GM12878 (cell line): ENCODE results near the gene MATN3. TPM values are rescaled to one million over a fixed set of nuclear protein-coding genes. Genes with fewer than 3 reads are reported as not detected.

Source experiments
- ATF3 ChIP-seq: IDR thresholded peaks from 2 replicates; pipeline ENCODE4 v1.6.1; 2011; ENCODE audit warnings: low read depth, mild to moderate bottlenecking, low read length, moderate library complexity, borderline replicate concordance; ENCODE audit errors: extremely low read depth
- BACH1 ChIP-seq: fragments of 450-650 bp; IDR thresholded peaks from 2 replicates; pipeline ENCODE4 v1.6.1; 2017; ENCODE audit warnings: mild to moderate bottlenecking, borderline replicate concordance
- EGR1 ChIP-seq, 2 experiments: IDR thresholded peaks; 1 replicate in 1 of 2; 2 replicates in 1 of 2; pipeline ENCODE4 v1.6.1; 2011 to 2012; ENCODE audit warnings: low read depth in 2 of 2, low read length in 2 of 2, borderline replicate concordance in 1 of 2, mild to moderate bottlenecking in 1 of 2, moderate library complexity in 1 of 2
- FOS ChIP-seq: IDR thresholded peaks from 3 replicates; pipeline ENCODE4 v1.6.1; 2011; ENCODE audit warnings: borderline replicate concordance; ENCODE audit not compliant: insufficient read length; ENCODE audit errors: extremely low read depth
- IKZF2 ChIP-seq, 2 experiments: fragments of 450-650 bp; IDR thresholded peaks; 2 replicates each; pipeline ENCODE4 v1.6.1; 2017; ENCODE audit warnings: mild to moderate bottlenecking in 2 of 2, moderate library complexity in 2 of 2
- SMAD1 ChIP-seq: fragments of 450-650 bp; IDR thresholded peaks from 2 replicates; pipeline ENCODE4 v1.6.1; 2018; ENCODE audit warnings: mild to moderate bottlenecking, low read depth; ENCODE audit not compliant: partially characterized antibody
- SMARCA5 ChIP-seq: fragments of 450-650 bp; IDR thresholded peaks from 2 replicates; pipeline ENCODE4 v1.6.1; 2017; ENCODE audit warnings: mild to moderate bottlenecking
- ZNF592 ChIP-seq: fragments of 450-650 bp; IDR thresholded peaks from 2 replicates; pipeline ENCODE4 v1.6.1; 2017; ENCODE audit warnings: mild to moderate bottlenecking, moderate library complexity
- ZZZ3 ChIP-seq: IDR thresholded peaks from 2 replicates; pipeline ENCODE4 v1.6.1; 2011; ENCODE audit warnings: low read depth; ENCODE audit not compliant: control insufficient read depth, insufficient read length
- polyA plus RNA-seq, 11 experiments: library from polyadenylated mRNA; depleted of rRNA in 4 of 11; unstranded in 6 of 11; stranded (reverse) in 5 of 11; fragments of >200 nt; fragmentation: Nextera tagmentation in 4 of 11; fragmentation: Illumina TruSeq in 1 of 11; extraction: Ambion mirVana in 4 of 11; extraction: Trizol in 1 of 11; gene quantifications; 1 replicate in 1 of 11; 2 replicates in 10 of 11; pipeline versions ENCODE4 v1.2.1 to v1.2.3, GENCODE V29; 2011 to 2016; ENCODE audit warnings: inconsistent platforms in 2 of 11, missing spikeins in 2 of 11, low read depth in 1 of 11
- total RNA-seq, 4 experiments: library from RNA; depleted of rRNA in 3 of 4; stranded (reverse); fragments of >200 nt in 3 of 4; fragmentation: Illumina TruSeq in 1 of 4; extraction: Trizol in 1 of 4; gene quantifications; 2 replicates each; pipeline versions ENCODE4 v1.2.1 to v1.2.3, GENCODE V29; 2013 to 2021
- TF ChIP-seq, protein P1 (sequence below): fragments of 450-650 bp; formaldehyde crosslinking; IDR thresholded peaks from 2 replicates; pipeline ENCODE4 v1.4.0; 2022; ENCODE audit warnings: mild to moderate bottlenecking, moderate library complexity

The MATN3 gene
- total and polyA plus RNA-seq, 10 of the 15 experiments (the other 5 are each of a cell fraction or from before 2014, with no cell fraction given), result 0.09 TPM; not detected in 9

- TF ChIP-seq ZNF592 (no peak), EGR1 (IDR thresholded peaks at IDR 0.05; ENCODE audit: borderline replicate concordance in 1 of 2, low read depth in 2 of 2, low read length in 2 of 2) (no peak), BACH1 (no peak), ATF3 (no peak), ZZZ3 (no peak), SMAD1 (no peak), IKZF2 (IDR thresholded peaks at IDR 0.05) (no peak), SMARCA5 (no peak), FOS (no peak)
- TF ChIP-seq, protein P1, sequence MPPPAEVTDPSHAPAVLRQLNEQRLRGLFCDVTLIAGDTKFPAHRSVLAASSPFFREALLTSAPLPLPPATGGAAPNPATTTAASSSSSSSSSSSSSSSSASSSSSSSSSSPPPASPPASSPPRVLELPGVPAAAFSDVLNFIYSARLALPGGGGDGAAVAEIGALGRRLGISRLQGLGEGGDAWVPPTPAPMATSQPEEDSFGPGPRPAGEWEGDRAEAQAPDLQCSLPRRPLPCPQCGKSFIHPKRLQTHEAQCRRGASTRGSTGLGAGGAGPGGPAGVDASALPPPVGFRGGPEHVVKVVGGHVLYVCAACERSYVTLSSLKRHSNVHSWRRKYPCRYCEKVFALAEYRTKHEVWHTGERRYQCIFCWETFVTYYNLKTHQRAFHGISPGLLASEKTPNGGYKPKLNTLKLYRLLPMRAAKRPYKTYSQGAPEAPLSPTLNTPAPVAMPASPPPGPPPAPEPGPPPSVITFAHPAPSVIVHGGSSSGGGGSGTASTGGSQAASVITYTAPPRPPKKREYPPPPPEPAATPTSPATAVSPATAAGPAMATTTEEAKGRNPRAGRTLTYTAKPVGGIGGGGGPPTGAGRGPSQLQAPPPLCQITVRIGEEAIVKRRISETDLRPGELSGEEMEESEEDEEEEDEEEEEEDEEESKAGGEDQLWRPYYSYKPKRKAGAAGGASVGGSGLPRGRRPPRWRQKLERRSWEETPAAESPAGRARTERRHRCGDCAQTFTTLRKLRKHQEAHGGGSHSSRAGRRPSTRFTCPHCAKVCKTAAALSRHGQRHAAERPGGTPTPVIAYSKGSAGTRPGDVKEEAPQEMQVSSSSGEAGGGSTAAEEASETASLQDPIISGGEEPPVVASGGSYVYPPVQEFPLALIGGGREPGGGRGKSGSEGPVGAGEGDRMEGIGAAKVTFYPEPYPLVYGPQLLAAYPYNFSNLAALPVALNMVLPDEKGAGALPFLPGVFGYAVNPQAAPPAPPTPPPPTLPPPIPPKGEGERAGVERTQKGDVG (CRISPR knock-in tag), result no peak
Observed at GRCh38 chr2:20037660-20038059, 25.2 kb upstream of the MATN3 start (continued).
